GM18508 (cell line): ENCODE measurements around the gene CAND1.

Experiments used
- ATAC-seq: cut with Tn5 transposase; IDR thresholded peaks from one replicate; pipeline ENCODE4 v1.9.1; 2021; ENCODE audit warnings: moderate number of reproducible peaks; ENCODE audit not compliant: insufficient read depth, unreplicated experiment

Gene CAND1

DNA sequence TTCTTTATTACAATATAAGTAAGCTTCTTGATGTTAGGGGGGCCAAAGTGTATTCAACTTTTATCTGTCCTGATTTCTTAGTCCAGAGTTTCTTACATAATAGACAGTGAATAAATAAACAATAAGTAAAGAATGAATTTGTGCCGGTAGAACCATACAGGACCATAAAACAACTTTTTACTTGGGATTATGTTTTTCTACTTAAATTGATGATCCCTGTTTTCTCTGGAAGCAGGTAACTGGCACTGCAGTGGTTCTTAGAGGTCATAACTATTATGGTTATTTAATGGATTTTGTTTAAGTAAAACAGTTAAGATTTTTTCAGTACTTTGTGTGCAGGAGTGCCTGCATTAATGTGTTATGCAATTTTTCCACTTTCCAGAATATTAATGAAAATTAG, 10.5 kb downstream of the CAND1 start:
- no peak for ATAC-seq

DNA sequence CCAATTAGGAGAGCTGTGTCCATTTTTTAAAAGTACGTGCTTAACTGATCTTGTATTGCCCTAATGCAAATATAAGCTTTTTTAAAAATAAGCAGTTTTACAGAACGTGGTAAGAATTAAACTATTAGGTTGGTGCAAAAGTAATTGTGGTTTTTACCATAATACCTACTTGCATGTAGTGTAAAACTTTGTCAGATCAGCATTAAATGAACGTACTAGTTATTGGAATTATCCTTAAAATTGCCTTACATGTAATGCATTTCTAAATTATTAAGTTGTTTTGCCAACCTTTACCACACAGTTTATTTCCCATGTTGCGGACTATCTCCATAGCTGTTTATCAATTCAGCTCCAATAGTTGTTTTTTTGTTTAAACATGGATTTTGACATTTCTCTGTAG, 10.9 kb downstream of the CAND1 start:
- ATAC-seq, result no peak

DNA sequence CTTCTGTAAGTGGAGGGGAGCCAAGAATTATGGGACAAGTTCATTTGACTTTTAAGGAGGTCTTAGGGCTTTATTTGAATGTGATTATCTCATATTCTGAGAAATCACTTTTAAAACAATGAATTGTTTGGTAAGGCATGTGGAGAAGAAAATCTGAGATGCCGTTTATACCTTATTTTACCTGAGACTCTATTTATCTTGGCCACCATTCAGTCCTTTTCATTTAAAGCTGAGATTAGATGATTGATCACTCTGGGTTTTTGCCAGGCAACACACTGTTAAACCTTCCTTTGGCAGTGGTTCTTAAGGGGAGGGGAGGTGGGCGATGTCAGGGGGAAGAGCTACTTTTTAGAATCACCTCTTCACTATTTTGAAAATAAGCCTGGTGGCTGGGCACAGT, 11.4 kb downstream of the CAND1 start:
- no peak for ATAC-seq

DNA sequence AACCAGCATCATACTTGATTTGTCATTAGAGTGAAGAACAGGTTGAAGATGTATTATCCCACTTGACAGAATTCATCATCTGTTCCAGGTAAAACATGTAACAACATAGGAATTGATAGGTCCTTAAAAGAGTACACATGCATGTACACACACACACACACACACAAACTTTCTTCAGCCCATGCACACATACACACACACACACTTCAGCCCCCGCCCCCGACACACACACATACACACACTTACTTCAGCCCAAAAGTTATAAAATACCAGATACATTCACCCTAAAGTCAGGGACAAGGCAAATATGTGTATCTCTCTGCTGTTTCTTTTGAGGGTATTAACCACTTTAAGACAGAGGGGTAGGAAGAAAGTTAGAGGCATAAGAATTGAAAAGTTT, 15.4 kb downstream of the CAND1 start:
- ATAC-seq, result no peak

DNA sequence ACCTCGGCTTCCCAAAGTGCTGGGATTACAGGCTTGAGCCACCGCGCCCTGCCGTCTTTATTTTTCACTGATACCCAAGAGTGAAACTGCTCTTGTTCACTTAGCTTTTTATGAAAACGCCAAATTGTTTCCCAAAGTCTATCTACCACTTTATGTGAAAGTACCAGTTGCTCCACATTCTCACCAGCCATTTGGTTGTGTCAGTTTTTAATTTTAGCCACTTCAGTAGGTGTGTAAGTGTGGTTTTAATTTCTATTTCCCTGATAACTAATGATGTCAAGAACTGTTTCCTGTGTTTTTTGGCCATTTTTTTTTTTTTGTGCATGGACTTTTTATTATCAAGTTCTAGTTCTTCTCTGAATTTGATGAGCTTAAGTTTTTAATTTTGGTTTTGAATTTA, 17.1 kb downstream of the CAND1 start:
- no peak for ATAC-seq

DNA sequence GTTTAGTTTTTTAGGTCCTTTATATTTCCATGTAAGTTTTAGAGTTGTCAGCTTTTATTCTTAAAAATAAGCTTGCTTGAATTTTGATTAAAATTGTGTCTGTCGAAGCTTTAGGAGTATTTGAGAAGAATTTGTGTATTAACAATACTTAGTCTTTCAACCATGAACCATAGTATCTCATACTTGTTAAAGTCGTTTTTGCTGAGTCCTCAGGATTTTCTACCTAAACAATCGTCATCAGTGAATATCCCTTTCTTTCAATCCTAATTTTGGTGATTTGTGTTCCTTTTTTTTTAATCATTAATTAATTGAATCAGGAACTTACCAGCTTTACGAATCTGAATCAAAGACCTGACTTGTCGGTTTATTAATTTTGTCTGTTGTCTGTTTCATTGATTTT, 18.2 kb downstream of the CAND1 start:
- ATAC-seq, result no peak

DNA sequence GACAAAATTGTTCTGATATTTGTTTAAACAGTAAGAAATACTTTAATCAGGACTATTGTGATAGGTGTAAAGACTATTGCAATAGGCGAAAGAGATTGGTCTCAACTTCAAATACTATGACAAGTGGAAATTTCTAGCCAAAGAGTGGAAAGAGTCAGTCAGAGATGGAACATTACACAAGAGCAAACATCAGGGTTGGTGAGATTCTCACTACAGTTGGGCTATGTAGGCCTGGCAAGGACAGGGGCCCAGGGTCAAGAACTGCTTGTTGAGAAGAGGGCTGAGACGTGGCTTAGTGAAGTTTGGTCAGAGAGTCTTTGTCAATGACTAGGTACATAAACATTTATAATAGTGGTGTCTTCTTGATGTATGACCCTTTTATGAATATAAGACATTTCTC, 19.4 kb downstream of the CAND1 start:
- no peak for ATAC-seq

DNA sequence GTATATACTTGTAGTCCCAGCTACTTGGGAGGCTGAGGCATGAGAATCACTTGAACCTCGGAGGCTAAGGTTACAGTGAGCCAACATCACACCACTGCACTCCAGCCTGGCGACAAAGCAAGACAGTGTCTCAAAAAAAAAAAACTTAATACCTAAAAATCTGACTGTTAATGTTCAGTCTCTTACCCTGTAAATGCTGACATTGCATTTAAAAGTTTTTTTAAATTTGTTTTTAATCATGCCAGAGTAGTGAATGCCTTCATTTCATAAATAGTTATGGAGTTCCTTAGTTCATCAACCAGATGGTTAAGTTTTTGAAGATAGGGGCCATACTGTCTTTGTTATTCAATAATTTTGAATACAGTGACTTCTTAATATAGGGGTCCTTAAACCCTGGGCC, 21.2 kb downstream of the CAND1 start:
- no peak for ATAC-seq

DNA sequence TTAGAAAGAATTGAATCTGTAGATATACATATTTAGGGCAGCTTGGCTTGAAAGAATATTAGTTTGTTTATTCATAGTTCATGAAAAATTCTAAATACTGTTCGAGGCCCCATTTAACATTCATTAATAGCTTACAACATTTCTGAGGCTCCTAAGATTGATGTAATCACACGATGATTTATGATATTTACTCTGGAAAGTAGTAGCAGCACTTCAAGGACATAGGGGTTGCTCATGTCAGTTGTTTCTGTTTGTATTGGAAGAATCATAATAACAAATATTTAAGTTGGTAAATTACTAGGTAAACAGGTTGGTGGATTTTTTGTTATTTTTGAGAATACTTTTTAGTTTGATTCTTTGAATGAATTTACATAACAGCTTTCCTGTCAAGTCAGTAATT, 30.4 kb downstream of the CAND1 start:
- no peak for ATAC-seq

DNA sequence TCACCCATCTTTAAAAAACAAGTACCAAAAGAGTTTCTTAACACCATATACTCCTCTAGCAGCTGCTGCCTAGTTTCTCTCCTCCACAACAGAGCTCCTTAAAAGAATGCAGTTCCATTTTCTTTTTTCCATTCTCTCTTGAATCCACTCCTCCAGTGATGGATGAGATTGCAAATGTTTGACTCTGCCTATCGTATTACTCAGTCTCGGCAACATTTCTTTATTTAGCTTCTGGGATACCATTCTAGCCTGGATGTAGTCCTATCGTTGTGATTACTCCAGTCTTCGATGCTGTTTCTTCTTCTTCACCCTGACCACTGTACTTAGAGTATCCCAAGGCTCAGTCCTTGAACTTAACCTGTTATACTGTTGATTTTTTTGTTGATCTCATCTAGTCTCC, 30.8 kb downstream of the CAND1 start:
- no peak for ATAC-seq

DNA sequence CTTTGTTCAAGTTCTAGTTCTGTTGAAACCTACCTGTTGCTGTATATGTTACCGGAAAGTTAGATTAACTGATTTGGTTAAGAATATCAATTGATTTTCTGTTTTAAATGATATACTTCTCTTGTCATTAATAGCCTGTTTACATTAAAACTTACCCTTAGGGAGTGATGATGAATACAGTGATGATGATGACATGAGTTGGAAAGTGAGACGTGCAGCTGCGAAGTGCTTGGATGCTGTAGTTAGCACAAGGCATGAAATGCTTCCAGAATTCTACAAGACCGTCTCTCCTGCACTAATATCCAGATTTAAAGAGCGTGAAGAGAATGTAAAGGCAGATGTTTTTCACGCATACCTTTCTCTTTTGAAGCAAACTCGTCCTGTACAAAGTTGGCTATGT, 33.0 kb downstream of the CAND1 start:
- ATAC-seq, result no peak

DNA sequence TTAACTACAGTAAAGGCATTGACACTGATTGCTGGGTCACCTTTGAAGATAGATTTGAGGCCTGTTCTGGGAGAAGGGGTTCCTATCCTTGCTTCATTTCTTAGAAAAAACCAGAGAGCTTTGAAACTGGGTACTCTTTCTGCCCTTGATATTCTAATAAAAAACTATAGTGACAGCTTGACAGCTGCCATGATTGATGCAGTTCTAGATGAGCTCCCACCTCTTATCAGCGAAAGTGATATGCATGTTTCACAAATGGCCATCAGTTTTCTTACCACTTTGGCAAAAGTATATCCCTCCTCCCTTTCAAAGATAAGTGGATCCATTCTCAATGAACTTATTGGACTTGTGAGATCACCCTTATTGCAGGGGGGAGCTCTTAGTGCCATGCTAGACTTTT, 36.4 kb downstream of the CAND1 start:
- no peak for ATAC-seq

DNA sequence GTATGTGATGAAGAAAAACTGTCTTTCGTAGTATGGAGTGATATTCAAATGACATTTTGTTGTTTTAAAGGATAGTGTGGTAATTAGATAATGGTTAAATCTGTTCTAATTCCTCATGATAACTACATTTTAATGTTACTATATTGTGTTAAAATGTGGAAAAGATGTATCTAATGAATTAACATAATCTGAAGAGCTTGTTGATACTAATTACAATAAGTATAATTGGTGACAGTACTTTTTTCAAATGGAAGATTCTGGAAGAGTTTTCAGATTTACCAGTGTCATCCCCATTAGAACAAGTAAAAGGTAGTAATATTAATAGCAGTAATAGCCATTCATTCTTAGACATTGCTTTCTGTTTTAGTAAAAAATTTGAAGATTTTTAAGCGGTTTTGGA, 37.6 kb downstream of the CAND1 start:
- ATAC-seq, result no peak

DNA sequence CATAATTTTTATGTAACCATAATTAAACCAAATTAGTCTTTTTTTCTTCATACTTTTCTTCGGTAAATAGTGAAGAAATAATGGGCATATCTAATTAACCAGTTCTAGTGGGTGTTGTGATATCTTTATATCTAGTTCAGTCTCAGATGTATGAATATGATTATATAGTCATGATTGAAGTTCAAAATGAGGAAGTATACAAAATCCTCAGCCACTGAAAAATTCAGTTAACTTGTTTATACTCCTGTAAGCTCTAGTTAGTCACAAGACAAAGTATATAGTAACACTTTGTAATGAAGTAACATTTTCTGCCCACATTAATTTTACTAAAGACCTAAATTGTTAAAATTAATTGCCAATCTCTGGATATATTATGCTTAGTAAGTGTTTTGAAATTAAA, 46.5 kb downstream of the CAND1 start:
- ATAC-seq, result no peak

DNA sequence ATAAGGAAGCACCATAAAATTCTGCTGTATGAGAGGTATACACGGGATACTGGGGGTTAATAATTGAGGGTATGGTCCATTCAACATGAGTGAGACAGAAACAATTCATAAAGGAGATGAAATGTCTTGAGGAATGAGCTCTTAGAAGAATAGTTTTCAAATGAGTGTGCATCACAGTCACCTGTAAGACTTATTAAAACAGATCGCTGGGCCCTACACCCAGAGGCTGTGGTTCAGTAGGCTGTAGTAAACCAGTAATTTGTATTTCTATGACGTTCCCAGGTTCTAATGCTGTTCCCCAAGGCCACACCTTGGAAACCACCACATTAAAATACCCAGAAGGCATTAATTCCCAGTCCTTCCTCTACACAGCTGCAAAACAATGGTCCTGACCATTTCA, 49.6 kb downstream of the CAND1 start:
- no peak for ATAC-seq

DNA sequence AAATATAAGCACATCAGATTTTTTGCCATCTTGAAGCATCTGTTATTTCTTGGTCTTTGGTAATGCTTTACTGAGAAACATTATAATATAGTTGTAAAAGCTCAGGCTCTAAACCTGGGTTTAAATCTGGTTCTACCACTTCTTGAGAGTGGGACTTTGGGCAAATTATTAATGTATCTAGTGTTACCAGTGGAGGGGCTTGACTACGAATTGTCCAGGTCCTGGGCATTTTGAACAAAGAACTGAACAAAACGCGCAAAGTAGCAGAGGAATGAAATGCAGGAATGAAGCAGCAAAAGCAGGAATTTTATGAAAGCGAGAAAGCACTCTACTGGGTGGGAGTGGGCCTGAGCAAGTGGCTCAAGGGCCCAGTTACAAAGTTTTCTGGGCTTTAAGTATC, 50.8 kb downstream of the CAND1 start:
- no peak for ATAC-seq

DNA sequence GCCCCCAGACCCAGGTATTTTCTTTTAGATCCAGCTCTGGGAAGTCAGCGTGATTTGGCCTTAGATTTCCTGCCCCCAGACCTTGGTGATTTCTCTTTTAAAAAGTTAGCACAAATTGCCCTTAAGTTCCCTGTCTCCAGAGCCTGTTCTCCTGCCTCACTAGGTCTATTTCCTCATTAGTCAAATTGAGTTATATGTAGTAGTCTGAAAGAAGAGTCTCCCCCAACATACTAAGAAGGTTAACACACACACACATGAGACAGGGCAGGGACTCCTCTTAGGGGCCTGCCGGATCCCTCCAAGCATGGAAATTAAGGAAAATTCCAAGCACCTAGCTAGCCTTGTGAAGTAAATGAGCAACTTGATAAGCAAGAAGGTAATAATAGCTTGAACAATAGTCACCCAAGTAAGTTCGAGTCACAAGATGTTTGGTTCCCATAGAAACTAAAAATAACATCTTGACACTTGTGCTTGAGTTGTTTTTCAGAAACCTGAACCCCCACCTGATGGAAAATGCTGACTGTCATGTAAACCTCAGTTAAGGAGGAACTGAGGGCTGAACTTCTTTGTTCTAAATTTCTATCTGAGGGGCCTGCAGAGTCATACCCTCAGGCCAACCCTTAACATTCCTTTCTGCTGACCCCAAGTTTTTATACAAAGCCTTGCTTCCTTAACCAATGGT, 51.6 kb downstream of the CAND1 start:
- no peak for ATAC-seq

DNA sequence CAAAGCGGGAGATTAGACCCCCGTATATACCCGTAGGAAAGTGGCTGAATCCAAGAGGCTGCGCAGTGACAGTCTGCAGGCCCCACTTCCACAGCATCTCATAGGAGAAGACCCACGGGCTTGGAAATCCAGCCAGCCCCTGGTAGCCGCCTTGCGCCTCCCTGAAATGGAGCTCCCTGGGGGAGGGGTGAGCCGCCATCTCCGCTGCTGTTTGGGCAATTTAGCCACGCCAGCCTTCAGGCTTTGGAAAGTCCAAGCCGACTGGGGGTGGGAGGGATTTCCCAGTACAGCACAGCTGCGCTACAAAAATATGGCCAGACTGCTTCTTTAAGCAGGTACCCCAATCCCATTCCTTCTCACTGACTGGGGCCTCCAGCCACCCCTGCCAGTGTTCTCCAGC, 53.4 kb downstream of the CAND1 start:
- no peak for ATAC-seq

DNA sequence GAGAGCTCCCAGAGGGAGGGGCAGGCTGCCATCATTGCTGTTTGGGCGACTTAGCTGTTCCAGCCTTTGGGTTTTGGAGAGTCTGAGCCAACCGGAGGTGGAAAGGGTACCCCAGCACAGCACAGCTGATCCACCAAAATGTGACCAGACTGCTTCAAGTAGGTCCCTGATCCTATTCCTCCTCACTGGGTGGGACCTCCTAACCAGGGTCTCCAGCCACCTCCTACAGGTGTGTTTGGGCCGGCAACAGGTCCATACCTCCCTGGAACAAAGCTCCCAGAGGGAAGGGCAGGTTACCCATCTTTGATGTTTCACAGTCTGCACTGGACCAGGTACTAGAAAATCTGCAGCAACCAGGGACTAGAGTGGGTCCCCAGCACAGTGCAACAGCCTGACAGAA, 53.8 kb downstream of the CAND1 start:
- ATAC-seq, result no peak

DNA sequence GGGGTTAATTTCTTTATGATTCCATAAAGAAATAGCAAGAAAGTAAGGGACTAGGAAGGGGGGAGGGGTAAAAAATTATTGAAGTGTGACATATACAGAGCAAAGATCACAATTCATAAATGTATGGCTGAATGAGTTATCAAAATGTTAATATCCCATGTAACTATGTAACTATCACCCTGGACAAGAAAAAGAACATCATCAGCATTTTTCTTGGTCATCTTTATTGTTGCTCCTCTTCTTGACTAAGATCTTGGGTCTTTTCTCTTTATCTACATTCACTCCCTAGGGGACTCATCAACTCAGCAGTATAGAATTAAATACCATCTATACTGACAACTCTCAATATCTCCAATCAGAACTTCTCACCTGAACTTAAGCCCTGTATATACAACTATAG, 57.5 kb downstream of the CAND1 start:
- ATAC-seq, result no peak

DNA sequence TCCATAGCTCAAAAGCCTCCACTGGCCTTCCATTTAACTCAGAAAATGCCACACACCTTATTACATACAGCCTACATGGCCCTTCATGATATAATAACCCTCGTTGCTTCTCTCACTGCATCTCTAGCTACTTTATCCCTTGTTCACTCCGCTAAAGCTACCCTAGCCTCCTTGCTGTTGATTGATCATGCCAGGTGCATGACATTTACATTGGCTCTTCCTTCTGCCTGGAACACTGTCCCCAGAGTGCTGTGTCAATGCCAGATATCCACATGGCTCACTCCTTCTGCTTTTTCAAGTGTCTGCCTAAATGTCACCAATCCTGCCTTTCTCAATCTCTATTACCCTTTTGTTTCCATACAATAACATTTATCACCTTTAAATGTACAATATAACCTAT, 58.3 kb downstream of the CAND1 start:
- ATAC-seq, result no peak

DNA sequence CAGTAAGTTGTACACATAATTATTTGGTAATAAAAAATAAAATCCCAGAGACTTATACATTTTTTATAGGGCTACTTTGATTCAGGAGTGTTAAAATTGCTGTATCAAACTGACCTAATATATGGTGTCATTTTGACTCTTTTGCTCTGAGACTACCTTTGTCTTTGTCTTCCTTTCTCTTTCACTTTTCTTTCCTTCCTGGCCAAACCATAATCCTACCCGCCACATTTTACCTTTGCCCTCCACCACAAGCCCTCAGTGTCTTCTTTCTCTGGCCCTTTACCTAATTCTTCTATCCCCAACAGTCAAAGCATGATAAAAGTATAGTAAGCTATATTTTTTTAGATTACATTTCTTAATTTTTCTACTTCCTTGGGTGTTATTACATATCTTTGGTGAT, 62.0 kb downstream of the CAND1 start:
- ATAC-seq, result no peak

DNA sequence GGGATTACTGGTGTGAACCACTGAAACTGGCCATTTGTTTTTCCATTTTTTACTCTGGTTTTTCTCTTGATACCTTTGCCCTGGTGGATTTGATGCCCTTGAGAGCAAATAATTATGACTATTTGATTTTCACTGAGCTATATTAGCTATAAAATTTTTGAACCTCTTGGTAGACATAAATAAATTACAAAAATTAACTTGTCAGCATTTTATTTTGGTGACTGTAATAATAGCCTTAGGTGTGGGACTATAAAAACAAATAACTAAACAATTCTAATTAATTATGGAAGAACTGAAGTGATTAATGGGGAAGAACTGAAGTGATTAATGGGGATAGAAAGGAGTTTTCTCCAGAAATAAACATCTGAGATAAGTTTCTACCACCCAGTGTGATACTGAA, 62.7 kb downstream of the CAND1 start:
- ATAC-seq, result no peak
